Activated T-helper 1 cell treated with anti-CD3 and anti-CD28 coated beads, Interleukin-2, amount 50 U/mL, for 16 hours (primary cell): Measurements from ENCODE around the gene STXBP6.

Experiments
- DNase-seq, 2 donors: peaks; one replicate each; pipeline ENCODE4 v3.0.0-alpha.2; 2020; ENCODE audit warnings: low read depth in 1 of 2, low spot score in 1 of 2

STXBP6 gene

GRCh38 chr14:24891987-24892496 lies 157.9 kb downstream of the STXBP6 start:
- no peak for DNase-seq

- DNase-seq: no peak
Observed at GRCh38 chr14:24890716-24891115, 159.2 kb downstream of the STXBP6 start.

- no peak for DNase-seq
Observed at GRCh38 chr14:24889843-24890242, 160.1 kb downstream of the STXBP6 start.

- DNase-seq: no peak
Observed at GRCh38 chr14:24888532-24888931, 161.4 kb downstream of the STXBP6 start.

GRCh38 chr14:24887623-24888304 lies 162.2 kb downstream of the STXBP6 start:
- no peak for DNase-seq

- no peak for DNase-seq
Observed at GRCh38 chr14:24885410-24885913, 164.5 kb downstream of the STXBP6 start.

- no peak for DNase-seq
Observed at GRCh38 chr14:24883576-24883975, 166.4 kb downstream of the STXBP6 start.

GRCh38 chr14:24881116-24881893 lies 168.6 kb downstream of the STXBP6 start:
- no peak for DNase-seq

- no peak for DNase-seq
Observed at GRCh38 chr14:24880689-24881088, 169.3 kb downstream of the STXBP6 start.

- no peak for DNase-seq
Observed at GRCh38 chr14:24879661-24880386, 170.1 kb downstream of the STXBP6 start.

- DNase-seq: no peak
Observed at GRCh38 chr14:24876996-24877395, 173.0 kb downstream of the STXBP6 start.

GRCh38 chr14:24875991-24876878 lies 173.7 kb downstream of the STXBP6 start:
- no peak for DNase-seq

- DNase-seq: no peak
Observed at GRCh38 chr14:24875203-24875838, 174.6 kb downstream of the STXBP6 start.

GRCh38 chr14:24874514-24875202 lies 175.3 kb downstream of the STXBP6 start:
- no peak for DNase-seq

GRCh38 chr14:24873551-24873950 lies 176.4 kb downstream of the STXBP6 start:
- DNase-seq: no peak

GRCh38 chr14:24870949-24871701 lies 178.8 kb downstream of the STXBP6 start:
- DNase-seq: no peak

GRCh38 chr14:24868389-24868788 lies 181.6 kb downstream of the STXBP6 start:
- DNase-seq: no peak

GRCh38 chr14:24866067-24866639 lies 183.8 kb downstream of the STXBP6 start:
- DNase-seq: no peak
